MM.1S (cell line): ENCODE measurements around the gene PKP2.

Experiments used
- CTCF ChIP-seq: fragments of 300-600 bp; sonication (generic); IDR thresholded peaks from 2 replicates; pipeline ENCODE4 v1.5.1; 2016; ENCODE audit warnings: antibody characterized with exemption, low read length, mixed read lengths
- EZH2 ChIP-seq: fragments of 300-600 bp; sonication (generic); optimal IDR thresholded peaks from 2 replicates; pipeline ENCODE3; 2017; ENCODE audit warnings: low read depth, mild to moderate bottlenecking, antibody characterized with exemption, low read length, mixed read lengths
- EZH2phosphoT487 ChIP-seq: fragments of 300-600 bp; sonication (generic); IDR thresholded peaks from 2 replicates; pipeline ENCODE4 v1.6.1; 2018; ENCODE audit warnings: antibody characterized with exemption, low read length

- TF ChIP-seq CTCF (no peak), EZH2 (no peak), EZH2phosphoT487 (no peak)
Observed at GRCh38 chr12:32874078-32874477, 22.5 kb downstream of the PKP2 start.
